Subcutaneous adipose tissue (tissue), 4 donors: ENCODE data around the gene ABHD12. TPM values are rescaled to one million over a fixed set of nuclear protein-coding genes. Genes with fewer than 3 reads are reported as not detected.

Experiments used
- CTCF ChIP-seq: fragments of 450-650 bp; IDR thresholded peaks from one replicate; pipeline ENCODE4 v1.5.1; 2016; ENCODE audit warnings: low read depth, mild to moderate bottlenecking, control low read depth, antibody characterized with exemption, moderate library complexity
- total RNA-seq, 4 donors: library from RNA; depleted of rRNA; stranded (reverse); fragments of >200 nt; gene quantifications; one replicate each; pipeline ENCODE4 v1.1.0, GENCODE V29; 2016

ABHD12 gene
- total RNA-seq: 10 to 100 TPM; 36.5 to 60.3 (median 51.6) TPM

GRCh38 chr20:25390538-25391528 is at the start of gene ABHD12:
TSS of gene ABHD12 (minus strand) at chr20:25390835. CDS start at chr20:25390703, 132 bp downstream.
- TF ChIP-seq CTCF: no peak

- TF ChIP-seq CTCF: no peak
Observed at GRCh38 chr20:25439328-25439727, 48.7 kb upstream of the ABHD12 start.

GRCh38 chr20:25437153-25437581 is 46.5 kb upstream of the ABHD12 start:
- TF ChIP-seq CTCF: no peak

- no peak for TF ChIP-seq CTCF
Observed at GRCh38 chr20:25424536-25424935, 33.9 kb upstream of the ABHD12 start.

- no peak for TF ChIP-seq CTCF
Observed at GRCh38 chr20:25422032-25422431, 31.4 kb upstream of the ABHD12 start.

- TF ChIP-seq CTCF: no peak
Observed at GRCh38 chr20:25421102-25421501, 30.5 kb upstream of the ABHD12 start.

GRCh38 chr20:25418776-25419175 is 28.1 kb upstream of the ABHD12 start:
- no peak for TF ChIP-seq CTCF
